Measurements from ENCODE around the gene CIAO1.
"Not testable (repeated sequence)": the region's sequence is repeated elsewhere in the genome, so short reads cannot be mapped to it uniquely, and the experiment has no call there.

The CIAO1 gene

DNA sequence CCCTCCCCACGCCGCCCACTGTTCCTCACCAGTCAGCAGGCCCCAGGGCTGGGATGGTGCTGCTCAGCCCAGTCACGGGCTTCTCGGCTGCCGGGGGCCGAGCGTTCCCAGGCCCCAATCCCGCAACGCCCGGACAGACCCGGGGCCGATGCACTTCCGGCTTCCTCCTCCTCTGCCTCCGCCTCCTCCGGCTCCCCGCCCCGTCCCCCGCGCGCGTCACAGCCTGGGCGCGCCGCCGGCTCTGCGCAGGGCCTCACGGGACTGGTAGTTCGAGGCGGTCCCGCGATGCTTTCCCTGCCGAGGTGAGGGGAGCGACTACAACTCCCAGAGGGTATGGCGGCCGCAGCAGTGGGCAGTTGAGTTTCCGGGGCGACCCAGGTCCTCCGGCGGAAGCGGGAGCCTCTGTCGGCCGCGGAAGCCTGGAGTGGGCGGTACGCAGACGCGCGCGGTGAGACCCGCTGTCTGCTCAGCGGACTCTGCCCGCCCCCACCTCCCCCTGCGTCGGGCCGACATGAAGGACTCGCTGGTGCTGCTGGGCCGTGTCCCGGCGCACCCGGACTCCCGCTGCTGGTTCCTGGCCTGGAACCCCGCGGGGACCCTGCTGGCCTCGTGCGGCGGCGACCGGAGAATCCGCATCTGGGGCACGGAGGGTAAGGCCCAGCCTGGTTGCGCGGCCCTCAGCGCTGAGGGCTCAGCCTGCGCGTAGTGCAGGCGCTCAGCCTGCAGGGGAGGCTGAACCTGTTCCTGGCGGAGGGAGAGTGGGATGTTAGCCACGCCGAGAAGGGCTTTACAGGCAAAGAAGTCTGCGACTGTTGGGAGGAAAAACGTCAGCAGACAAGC is at the start of gene CIAO1, which contains the start of gene TMEM127:
CIAO1 (plus strand) TSS at position 386 of the 840 bp plus-strand sequence; CDS start at position 512, 126 bp downstream.
TMEM127 (minus strand) TSS at position 158 of the 840 bp plus-strand sequence. CDS start 616 bp downstream, outside the sequence.
- peak within 1 kb of the TSS; percentile 95 for H3K4me2 ChIP-seq (ENCODE audit: low read length)
- peak within 1 kb of the TSS; percentile 89 for H3K27ac ChIP-seq
- H3K79me2 ChIP-seq = peaks cover 46% of the 10 kb centered on the region
- H3K36me3 ChIP-seq (ENCODE audit: control insufficient read depth, insufficient read depth, low read length) = no peaks in the 10 kb centered on the region
- H3K9ac ChIP-seq = peak within 1 kb of the TSS; percentile 89
- H3K4me1 ChIP-seq = peaks cover 18% of the 10 kb centered on the region
- peak within 1 kb of the TSS; percentile 87 for H3K4me3 ChIP-seq (ENCODE audit: low read depth, low read length)
- peak within 1 kb of the TSS; percentile 86 for H2AFZ ChIP-seq
- H3K27me3 ChIP-seq (ENCODE audit: control insufficient read depth, insufficient read depth, low read length) = no peaks in the 10 kb centered on the region
- no peaks in the 10 kb centered on the region for H3K9me3 ChIP-seq (ENCODE audit: control insufficient read depth, low read length)
- TF ChIP-seq CTCF (IDR thresholded peaks at IDR 0.05) = peak; percentile 27

- no peaks in the 10 kb centered on the region for H3K27me3 ChIP-seq (ENCODE audit: control insufficient read depth, insufficient read depth, low read length)
- no peak overlapping the region for H2AFZ ChIP-seq
- H3K27ac ChIP-seq = no peak overlapping the region
- no peaks in the 10 kb centered on the region for H3K4me1 ChIP-seq
- H3K79me2 ChIP-seq = peaks cover 4% of the 10 kb centered on the region
- H3K4me2 ChIP-seq (ENCODE audit: low read length) = no peak overlapping the region
- no peak for TF ChIP-seq CTCF (IDR thresholded peaks at IDR 0.05)
- H3K9me3 ChIP-seq (ENCODE audit: control insufficient read depth, low read length) = no peaks in the 10 kb centered on the region
- H3K9ac ChIP-seq = no peak overlapping the region
- no peak overlapping the region for H3K4me3 ChIP-seq (ENCODE audit: low read depth, low read length)
- H3K36me3 ChIP-seq (ENCODE audit: control insufficient read depth, insufficient read depth, low read length) = no peaks in the 10 kb centered on the region
These were observed 47.4 kb upstream of the CIAO1 start for GRCh38 chr2:96218508-96219131.

DNA sequence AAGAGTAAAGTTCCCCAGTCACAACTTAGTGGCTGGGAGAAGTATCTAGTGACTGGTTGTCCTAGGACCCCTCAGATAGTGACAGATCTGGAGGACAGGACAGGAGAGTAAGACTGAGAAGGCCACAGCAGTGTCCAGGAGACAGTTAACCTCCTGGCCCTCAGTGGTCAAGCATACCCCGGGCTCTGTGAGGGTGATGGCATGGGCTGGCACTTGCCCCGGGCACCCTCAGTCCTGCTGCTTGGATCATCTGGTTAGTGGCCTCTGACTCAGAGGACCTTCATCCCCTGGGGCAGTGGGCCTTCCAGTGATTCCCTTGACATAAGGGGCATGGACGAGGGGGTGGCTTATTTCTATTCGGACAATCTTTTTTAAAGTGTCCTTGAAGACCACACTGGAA is 46.1 kb upstream of the CIAO1 start:
- H3K4me2 ChIP-seq (ENCODE audit: low read length); H3K27ac ChIP-seq; H3K79me2 ChIP-seq; H3K9me3 ChIP-seq (ENCODE audit: control insufficient read depth, low read length); H3K27me3 ChIP-seq (ENCODE audit: control insufficient read depth, insufficient read depth, low read length); H2AFZ ChIP-seq; H3K4me1 ChIP-seq; H3K36me3 ChIP-seq (ENCODE audit: control insufficient read depth, insufficient read depth, low read length); H3K4me3 ChIP-seq (ENCODE audit: low read depth, low read length); H3K9ac ChIP-seq: not testable (repeated sequence)

DNA sequence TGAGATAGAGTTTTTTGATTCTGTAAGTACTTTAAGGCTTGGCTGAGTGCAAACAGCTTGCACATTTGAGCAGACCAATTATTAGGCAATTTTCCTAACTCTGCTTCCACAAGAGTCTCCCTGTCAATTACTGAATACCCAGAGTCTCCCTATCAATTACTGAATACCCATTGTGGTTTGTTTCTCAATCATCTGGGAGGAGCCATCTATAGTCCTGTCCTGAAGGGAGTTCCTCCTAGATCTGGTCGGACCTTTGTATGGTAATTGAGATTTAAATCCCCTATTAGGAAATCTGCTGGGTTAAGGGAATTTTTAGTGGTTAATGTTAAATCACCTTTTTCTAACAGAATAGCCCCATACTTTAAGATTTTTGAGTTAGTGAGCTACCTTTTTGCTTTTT is 44.9 kb upstream of the CIAO1 start:
- H3K4me1 ChIP-seq; H3K4me3 ChIP-seq (ENCODE audit: low read depth, low read length): not testable (repeated sequence)

DNA sequence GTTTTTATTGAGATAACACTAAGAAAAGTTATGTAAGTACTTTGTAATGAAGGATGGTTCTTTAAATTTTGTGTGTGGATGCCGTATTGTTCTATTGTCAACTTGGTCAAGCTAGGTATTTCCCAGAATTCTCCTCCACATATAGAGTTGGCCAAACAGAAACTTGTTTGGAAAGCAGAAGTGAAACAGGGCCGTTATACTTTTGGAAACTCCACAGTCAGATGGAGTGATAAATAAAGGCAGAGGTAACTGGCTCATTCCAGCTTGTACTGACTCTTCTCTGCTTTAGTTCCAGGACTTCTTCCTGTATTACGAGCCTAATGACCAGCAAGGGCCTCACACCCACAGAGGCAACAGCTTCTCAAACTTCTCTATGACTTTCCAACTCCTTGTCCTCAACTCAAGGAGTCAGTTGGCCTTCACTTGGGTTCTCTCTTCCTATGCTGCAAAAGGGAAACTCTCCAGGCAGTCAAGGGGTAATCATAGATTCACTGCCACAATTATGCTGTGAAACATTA is 41.0 kb upstream of the CIAO1 start:
- no peak overlapping the region for H3K27ac ChIP-seq

More for the DNA sequence above, 44.9 kb upstream of the CIAO1 start:
- H3K27me3 ChIP-seq (ENCODE audit: control insufficient read depth, insufficient read depth, low read length); H2AFZ ChIP-seq; H3K4me2 ChIP-seq (ENCODE audit: low read length); H3K9me3 ChIP-seq (ENCODE audit: control insufficient read depth, low read length); H3K79me2 ChIP-seq; H3K9ac ChIP-seq; H3K36me3 ChIP-seq (ENCODE audit: control insufficient read depth, insufficient read depth, low read length); H3K27ac ChIP-seq: not testable (repeated sequence)

More for the DNA sequence above, 41.0 kb upstream of the CIAO1 start:
- Histone ChIP-seq H3K9me3 (ENCODE audit: control insufficient read depth, low read length) (no peaks in the 10 kb centered on the region), H2AFZ (no peak overlapping the region), H3K27me3 (ENCODE audit: control insufficient read depth, insufficient read depth, low read length) (no peaks in the 10 kb centered on the region), H3K36me3 (ENCODE audit: control insufficient read depth, insufficient read depth, low read length) (no peaks in the 10 kb centered on the region), H3K9ac (no peak overlapping the region), H3K4me1 (no peaks in the 10 kb centered on the region), H3K79me2 (peaks cover 2% of the 10 kb centered on the region), H3K4me2 (ENCODE audit: low read length) (no peak overlapping the region), H3K4me3 (ENCODE audit: low read depth, low read length) (no peak overlapping the region)
- no peak for TF ChIP-seq CTCF (IDR thresholded peaks at IDR 0.05)

Data from parathyroid adenoma (tissue), 2 donors.